Neural cell (in vitro differentiated cells): ENCODE measurements around the gene SLC6A15. TPM values are rescaled to one million over a fixed set of nuclear protein-coding genes. Genes with fewer than 3 reads are reported as not detected.

ENCODE experiments used
- H2AFZ ChIP-seq: fragments of 200-600, 300-800 bp; sonication (generic), shearing (Covaris generic); 2 replicates; pipeline ENCODE4 v1.6.0; 2014; ENCODE audit warnings: low read depth, mild to moderate bottlenecking, antibody characterized with exemption, low read length, moderate library complexity
- H3F3A ChIP-seq: fragments of 200-600 bp; shearing (Covaris generic); 2 replicates; pipeline ENCODE4 v1.6.1; 2016; ENCODE audit warnings: mild to moderate bottlenecking, moderate library complexity, mixed read lengths, antibody characterized with exemption, low read length; ENCODE audit not compliant: insufficient read depth, poor library complexity, severe bottlenecking
- H3K27ac ChIP-seq: fragments of 200-600, 300-800 bp; sonication (generic), shearing (Covaris generic); 2 replicates; pipeline ENCODE4 v1.5.1; 2014; ENCODE audit warnings: mild to moderate bottlenecking, low read length, moderate library complexity
- H3K27me3 ChIP-seq: fragments of 300-800, 200-600 bp; sonication (generic), shearing (Covaris generic); 2 replicates; pipeline ENCODE4 v1.6.0; 2014; ENCODE audit warnings: mild to moderate bottlenecking, low read depth, low read length, moderate library complexity; ENCODE audit not compliant: insufficient read depth
- H3K36me3 ChIP-seq: fragments of 300-800, 200-600 bp; sonication (generic), shearing (Covaris generic); 2 replicates; pipeline ENCODE4 v1.5.1; 2014; ENCODE audit warnings: mild to moderate bottlenecking, antibody characterized with exemption, low read length, moderate library complexity; ENCODE audit not compliant: insufficient read depth
- H3K4me2 ChIP-seq: fragments of 300-800, 200-600 bp; sonication (generic), shearing (Covaris generic); 2 replicates; pipeline ENCODE4 v1.6.0; 2014; ENCODE audit warnings: mild to moderate bottlenecking, low read length
- H3K4me3 ChIP-seq: fragments of 300-800, 200-600 bp; sonication (generic), shearing (Covaris generic); 2 replicates; pipeline ENCODE4 v1.5.1; 2014; ENCODE audit warnings: mild to moderate bottlenecking, low read length, moderate library complexity
- H3K79me2 ChIP-seq: fragments of 200-600 bp; shearing (Covaris generic); replicated peaks from 2 replicates; pipeline ENCODE4 v1.6.0; 2014; ENCODE audit warnings: mild to moderate bottlenecking, low read length, moderate library complexity; ENCODE audit not compliant: insufficient read depth
- H3K9ac ChIP-seq: fragments of 300-800, 200-600 bp; sonication (generic), shearing (Covaris generic); 2 replicates; pipeline ENCODE4 v1.6.1; 2016; ENCODE audit warnings: mild to moderate bottlenecking, low read length, mixed read lengths
- H3K9me2 ChIP-seq: fragments of 200-600 bp; shearing (Covaris generic); 2 replicates; pipeline ENCODE4 v1.6.1; 2016; ENCODE audit warnings: mild to moderate bottlenecking, low read length, mixed read lengths; ENCODE audit not compliant: insufficient read depth
- H3K9me3 ChIP-seq: fragments of 200-600, 300-800 bp; sonication (generic), shearing (Covaris generic); 2 replicates; pipeline ENCODE4 v1.6.1; 2016; ENCODE audit warnings: mild to moderate bottlenecking, mixed run types, low read length, moderate library complexity, mixed read lengths
- H4K20me1 ChIP-seq: fragments of 200-600 bp; shearing (Covaris generic); 2 replicates; pipeline ENCODE4 v1.6.1; 2016; ENCODE audit warnings: mild to moderate bottlenecking, mixed run types; ENCODE audit not compliant: insufficient read depth
- CTCF ChIP-seq: fragments of 450-650 bp; IDR thresholded peaks from 2 replicates; pipeline ENCODE4 v1.5.1; 2014; ENCODE audit warnings: antibody characterized with exemption, mild to moderate bottlenecking, moderate library complexity; ENCODE audit not compliant: poor library complexity, severe bottlenecking
- EP300 ChIP-seq: fragments of 450-650 bp; conservative IDR thresholded peaks from 2 replicates; pipeline ENCODE4 v1.6.1; 2014; ENCODE audit warnings: antibody characterized with exemption, mild to moderate bottlenecking, moderate library complexity; ENCODE audit not compliant: poor library complexity, severe bottlenecking
- EZH2 ChIP-seq: fragments of 200-600, 300-800 bp; shearing (Covaris generic), sonication (generic); IDR thresholded peaks from 2 replicates; pipeline ENCODE4 v1.6.1; 2014; ENCODE audit warnings: antibody characterized with exemption, low read length, borderline replicate concordance, mild to moderate bottlenecking; ENCODE audit not compliant: insufficient read depth, poor library complexity, severe bottlenecking
- MXI1 ChIP-seq: fragments of 450-650 bp; conservative IDR thresholded peaks from 2 replicates; pipeline ENCODE4 v1.6.1; 2014; ENCODE audit warnings: antibody characterized with exemption, mild to moderate bottlenecking; ENCODE audit not compliant: poor library complexity, severe bottlenecking
- RAD21 ChIP-seq: fragments of 450-650 bp; conservative IDR thresholded peaks from 2 replicates; pipeline ENCODE4 v1.6.1; 2014; ENCODE audit warnings: antibody characterized with exemption, mild to moderate bottlenecking, moderate library complexity
- REST ChIP-seq: IDR thresholded peaks from 2 replicates; pipeline ENCODE4 v1.6.1; 2012; ENCODE audit warnings: borderline replicate concordance
- SMC3 ChIP-seq: fragments of 450-650 bp; conservative IDR thresholded peaks from 2 replicates; pipeline ENCODE4 v1.6.1; 2014; ENCODE audit warnings: antibody characterized with exemption, mild to moderate bottlenecking, moderate library complexity; ENCODE audit not compliant: poor library complexity
- TAF1 ChIP-seq: IDR thresholded peaks from 2 replicates; pipeline ENCODE4 v1.6.1; 2012; ENCODE audit warnings: low read depth
- polyA plus RNA-seq: library from polyadenylated mRNA; depleted of rRNA; stranded (reverse); fragments of >200 nt; gene quantifications from 2 replicates; pipeline ENCODE4 v1.2.3, GENCODE V29; 2014

SLC6A15 gene
- polyA plus RNA-seq, 1 donor from 2014 or later, result 11.4 TPM

- TF ChIP-seq RAD21 (peak; percentile 94), EZH2 (no peak), SMC3 (peak; percentile 89), CTCF (peak; percentile 85), MXI1 (no peak), EP300 (no peak)
- Histone ChIP-seq H3K9ac (no peak overlapping the region), H3K4me3 (no peak overlapping the region), H3K36me3 (no peaks in the 10 kb centered on the region), H4K20me1 (no peaks in the 10 kb centered on the region), H3K27me3 (no peaks in the 10 kb centered on the region), H3F3A (no peaks in the 10 kb centered on the region), H3K9me3 (no peaks in the 10 kb centered on the region), H3K79me2 (no peaks in the 10 kb centered on the region), H3K4me2 (no peak overlapping the region), H2AFZ (no peak overlapping the region), H3K27ac (no peak overlapping the region), H3K9me2 (no peaks in the 10 kb centered on the region)
These were observed 70.1 kb downstream of the SLC6A15 start for GRCh38 chr12:84842406-84843013.

- TF ChIP-seq REST (no peak), TAF1 (no peak), SMC3 (no peak)
- no peak overlapping the region for H3K27ac ChIP-seq
- H4K20me1 ChIP-seq, result no peaks in the 10 kb centered on the region
- no peaks in the 10 kb centered on the region for H3K36me3 ChIP-seq
- H3K4me2 ChIP-seq, result no peak overlapping the region
- H3K79me2 ChIP-seq, result no peaks in the 10 kb centered on the region
- H3K9ac ChIP-seq, result no peak overlapping the region
- no peaks in the 10 kb centered on the region for H3K27me3 ChIP-seq
- H2AFZ ChIP-seq, result no peak overlapping the region
- H3K4me3 ChIP-seq, result no peak overlapping the region
- no peaks in the 10 kb centered on the region for H3K9me3 ChIP-seq
- no peaks in the 10 kb centered on the region for H3K9me2 ChIP-seq
- H3F3A ChIP-seq, result no peaks in the 10 kb centered on the region
These were observed 71.0 kb downstream of the SLC6A15 start for GRCh38 chr12:84841591-84841990.

- H3K9ac ChIP-seq, result no peak overlapping the region
- no peak overlapping the region for H3K4me3 ChIP-seq
- no peaks in the 10 kb centered on the region for H3K9me2 ChIP-seq
- no peaks in the 10 kb centered on the region for H3K27me3 ChIP-seq
- H3K27ac ChIP-seq, result no peak overlapping the region
- H3K9me3 ChIP-seq, result no peaks in the 10 kb centered on the region
- no peak overlapping the region for H2AFZ ChIP-seq
- no peaks in the 10 kb centered on the region for H3K36me3 ChIP-seq
- no peaks in the 10 kb centered on the region for H3K79me2 ChIP-seq
- TF ChIP-seq MXI1, result no peak
- H4K20me1 ChIP-seq, result no peaks in the 10 kb centered on the region
- H3K4me2 ChIP-seq, result no peak overlapping the region
- no peaks in the 10 kb centered on the region for H3F3A ChIP-seq
These were observed 72.2 kb downstream of the SLC6A15 start for GRCh38 chr12:84840356-84840755.
